Astrocyte (in vitro differentiated cells and primary cell): Measurements from ENCODE around the gene ARIH2. TPM values are rescaled to one million over a fixed set of nuclear protein-coding genes. Genes with fewer than 3 reads are reported as not detected.
A peak's percentile ranks its signal among the peaks of the same experiment; 100 is the strongest.

Source experiments
- DNase-seq: peaks from one replicate; pipeline ENCODE4 v3.0.0-alpha.2; 2010; ENCODE audit warnings: low read depth
- FAIRE-seq: peaks from 2 replicates; lab custom pipeline; 2011; peaks lifted over from hg19 to GRCh38; lab: Jason Lieb, UNC
- H2AFZ ChIP-seq: 2 replicates; pipeline ENCODE4 v1.6.0; 2012; ENCODE audit warnings: low read depth, low read length, inconsistent platforms
- H3K27ac ChIP-seq: 2 replicates; pipeline ENCODE4 v1.5.1; 2011; ENCODE audit warnings: low read depth, low read length, inconsistent platforms
- H3K27me3 ChIP-seq: 2 replicates; pipeline ENCODE4 v1.6.0; 2011; ENCODE audit warnings: low read length, inconsistent platforms; ENCODE audit not compliant: insufficient read depth
- H3K36me3 ChIP-seq: 2 replicates; pipeline ENCODE4 v1.5.1; 2011; ENCODE audit warnings: low read length, inconsistent platforms; ENCODE audit not compliant: insufficient read depth
- H3K4me1 ChIP-seq: 2 replicates; pipeline ENCODE4 v1.5.1; 2011; ENCODE audit warnings: low read length, inconsistent platforms; ENCODE audit not compliant: insufficient read depth
- H3K4me2 ChIP-seq: 2 replicates; pipeline ENCODE4 v1.6.0; 2012; ENCODE audit warnings: low read length, inconsistent platforms
- H3K4me3 ChIP-seq: 2 replicates; pipeline ENCODE4 v1.5.1; 2011; ENCODE audit warnings: low read depth, mild to moderate bottlenecking, low read length, inconsistent platforms; ENCODE audit not compliant: insufficient read depth
- H3K79me2 ChIP-seq: 2 replicates; pipeline ENCODE4 v1.6.0; 2012; ENCODE audit warnings: mild to moderate bottlenecking, low read length, inconsistent platforms; ENCODE audit not compliant: insufficient read depth
- H3K9ac ChIP-seq: 2 replicates; pipeline ENCODE4 v1.6.0; 2012; ENCODE audit warnings: mild to moderate bottlenecking, low read length, inconsistent platforms
- H3K9me3 ChIP-seq: 2 replicates; pipeline ENCODE4 v1.5.1; 2012; ENCODE audit warnings: low read depth, mild to moderate bottlenecking, low read length, inconsistent platforms; ENCODE audit not compliant: insufficient read depth
- H4K20me1 ChIP-seq: 2 replicates; pipeline ENCODE4 v1.6.0; 2012; ENCODE audit warnings: low read length, inconsistent platforms; ENCODE audit not compliant: insufficient read depth
- H3K27ac Mint-ChIP-seq: one replicate; pipeline ENCODE4 v1.8.0; 2021; ENCODE audit warnings: mild to moderate bottlenecking, mixed read lengths; ENCODE audit not compliant: unreplicated experiment
- H3K27me3 Mint-ChIP-seq: one replicate; pipeline ENCODE4 v1.8.0; 2021; ENCODE audit warnings: low read depth, mixed read lengths; ENCODE audit not compliant: unreplicated experiment
- H3K36me3 Mint-ChIP-seq: one replicate; pipeline ENCODE4 v1.8.0; 2021; ENCODE audit warnings: low read depth, mixed read lengths; ENCODE audit not compliant: unreplicated experiment
- H3K4me1 Mint-ChIP-seq: one replicate; pipeline ENCODE4 v1.8.0; 2021; ENCODE audit warnings: low read depth, mixed read lengths; ENCODE audit not compliant: unreplicated experiment
- H3K4me3 Mint-ChIP-seq: one replicate; pipeline ENCODE4 v1.8.0; 2021; ENCODE audit warnings: mild to moderate bottlenecking, moderate library complexity, mixed read lengths; ENCODE audit not compliant: unreplicated experiment
- H3K9me3 Mint-ChIP-seq: one replicate; pipeline ENCODE4 v1.8.0; 2021; ENCODE audit warnings: mild to moderate bottlenecking, mixed read lengths; ENCODE audit not compliant: unreplicated experiment
- EZH2 ChIP-seq: IDR thresholded peaks from 2 replicates; pipeline ENCODE4 v1.6.1; 2012; ENCODE audit warnings: mild to moderate bottlenecking, low read length, inconsistent platforms; ENCODE audit not compliant: insufficient read depth
- total RNA-seq: library from RNA; stranded (reverse); gene quantifications from 2 replicates; pipeline ENCODE4 v1.2.1, GENCODE V29; 2021
- TF ChIP-seq, protein P1 (sequence below): IDR thresholded peaks from 2 replicates; pipeline ENCODE4 v1.5.1; 2011; ENCODE audit warnings: low read depth, mild to moderate bottlenecking, inconsistent platforms, low read length, moderate library complexity; ENCODE audit not compliant: insufficient read depth

ARIH2 gene
- total RNA-seq, 1 donor from 2014 or later, result 94.6 TPM

- no peak for TF ChIP-seq EZH2
- TF ChIP-seq, protein P1, sequence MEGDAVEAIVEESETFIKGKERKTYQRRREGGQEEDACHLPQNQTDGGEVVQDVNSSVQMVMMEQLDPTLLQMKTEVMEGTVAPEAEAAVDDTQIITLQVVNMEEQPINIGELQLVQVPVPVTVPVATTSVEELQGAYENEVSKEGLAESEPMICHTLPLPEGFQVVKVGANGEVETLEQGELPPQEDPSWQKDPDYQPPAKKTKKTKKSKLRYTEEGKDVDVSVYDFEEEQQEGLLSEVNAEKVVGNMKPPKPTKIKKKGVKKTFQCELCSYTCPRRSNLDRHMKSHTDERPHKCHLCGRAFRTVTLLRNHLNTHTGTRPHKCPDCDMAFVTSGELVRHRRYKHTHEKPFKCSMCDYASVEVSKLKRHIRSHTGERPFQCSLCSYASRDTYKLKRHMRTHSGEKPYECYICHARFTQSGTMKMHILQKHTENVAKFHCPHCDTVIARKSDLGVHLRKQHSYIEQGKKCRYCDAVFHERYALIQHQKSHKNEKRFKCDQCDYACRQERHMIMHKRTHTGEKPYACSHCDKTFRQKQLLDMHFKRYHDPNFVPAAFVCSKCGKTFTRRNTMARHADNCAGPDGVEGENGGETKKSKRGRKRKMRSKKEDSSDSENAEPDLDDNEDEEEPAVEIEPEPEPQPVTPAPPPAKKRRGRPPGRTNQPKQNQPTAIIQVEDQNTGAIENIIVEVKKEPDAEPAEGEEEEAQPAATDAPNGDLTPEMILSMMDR, result no peak
- no peak overlapping the region for H3K4me3 ChIP-seq
- DNase-seq, result no peak
- no peak overlapping the region for H2AFZ ChIP-seq
- no peaks in the 10 kb centered on the region for H3K79me2 ChIP-seq
- no peak overlapping the region for H3K4me2 ChIP-seq
- Mint-ChIP-seq H3K27me3 (no peaks in the 10 kb centered on the region), H3K36me3 (peaks cover 5% of the 10 kb centered on the region), H3K4me3 (no peak overlapping the region), H3K9me3 (no peaks in the 10 kb centered on the region), H3K4me1 (peaks cover 9% of the 10 kb centered on the region), H3K27ac (no peak overlapping the region)
- peaks cover 18% of the 10 kb centered on the region for H4K20me1 ChIP-seq
- peaks cover 46% of the 10 kb centered on the region for H3K36me3 ChIP-seq
- no peak for FAIRE-seq
- no peak overlapping the region for H3K27ac ChIP-seq
- H3K4me1 ChIP-seq, result no peaks in the 10 kb centered on the region
- no peaks in the 10 kb centered on the region for H3K9me3 ChIP-seq
- H3K9ac ChIP-seq, result no peak overlapping the region
- H3K27me3 ChIP-seq, result no peaks in the 10 kb centered on the region
Measured at GRCh38 chr3:48966876-48967361, 48.3 kb downstream of the ARIH2 start.

GRCh38 chr3:48970586-48970985 lies 51.9 kb downstream of the ARIH2 start:
- no peak overlapping the region for H3K4me3 ChIP-seq
- no peaks in the 10 kb centered on the region for H3K9me3 ChIP-seq
- peaks cover 18% of the 10 kb centered on the region for H4K20me1 ChIP-seq
- Mint-ChIP-seq H3K4me1 (peaks cover 9% of the 10 kb centered on the region), H3K9me3 (no peaks in the 10 kb centered on the region), H3K27me3 (no peaks in the 10 kb centered on the region), H3K27ac (peak overlapping the region; percentile 34), H3K36me3 (peaks cover 8% of the 10 kb centered on the region), H3K4me3 (no peak overlapping the region)
- FAIRE-seq (no peak), DNase-seq (no peak)
- H3K79me2 ChIP-seq, result no peaks in the 10 kb centered on the region
- no peaks in the 10 kb centered on the region for H3K4me1 ChIP-seq
- no peak overlapping the region for H3K9ac ChIP-seq
- H2AFZ ChIP-seq, result no peak overlapping the region
- no peak overlapping the region for H3K4me2 ChIP-seq
- H3K27me3 ChIP-seq, result no peaks in the 10 kb centered on the region
- H3K27ac ChIP-seq, result no peak overlapping the region
- peaks cover 59% of the 10 kb centered on the region for H3K36me3 ChIP-seq
- TF ChIP-seq, protein P1, result no peak
- TF ChIP-seq EZH2, result no peak

DNA sequence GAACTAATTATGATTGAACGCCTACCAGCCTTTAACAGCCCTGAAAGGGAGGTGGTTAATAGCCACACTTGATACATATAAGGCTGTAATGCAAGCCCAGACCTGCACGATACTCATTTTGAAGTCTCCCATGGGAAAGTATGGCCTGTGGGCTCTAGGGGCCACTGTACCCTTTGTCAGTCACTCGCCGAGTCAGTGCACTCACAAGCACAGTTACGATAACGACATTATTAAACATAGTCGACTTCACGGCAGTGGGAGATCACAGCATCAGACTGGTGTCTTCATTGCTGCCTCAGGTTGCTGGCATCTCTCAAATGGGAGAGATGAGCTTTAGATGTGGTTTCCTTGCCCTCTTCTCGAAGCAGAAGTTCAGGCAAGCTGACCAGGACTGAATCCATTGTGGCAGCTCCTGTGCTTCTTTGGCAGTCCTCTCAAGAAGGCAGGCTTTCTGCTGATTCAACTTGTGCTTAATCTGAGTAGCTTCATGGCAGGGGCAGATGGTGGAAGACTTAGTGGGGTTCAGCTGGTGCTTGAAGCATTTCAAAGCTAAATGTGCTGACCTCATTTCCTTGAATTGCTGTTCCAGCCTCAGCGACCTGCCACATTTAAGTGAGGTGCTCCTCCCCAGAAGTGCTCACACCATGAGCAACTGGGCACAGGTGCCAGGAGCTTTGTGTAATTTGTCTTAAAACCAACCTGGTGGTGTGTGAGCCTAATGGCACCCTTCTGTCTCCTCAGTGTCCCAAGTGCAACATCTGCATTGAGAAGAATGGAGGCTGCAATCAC lies 55.6 kb downstream of the ARIH2 start:
- FAIRE-seq (no peak), DNase-seq (no peak)
- Mint-ChIP-seq H3K36me3 (peaks cover 12% of the 10 kb centered on the region), H3K27ac (no peak overlapping the region), H3K4me1 (no peaks in the 10 kb centered on the region), H3K9me3 (no peaks in the 10 kb centered on the region), H3K4me3 (no peak overlapping the region), H3K27me3 (no peaks in the 10 kb centered on the region)
- Histone ChIP-seq H3K4me1 (no peaks in the 10 kb centered on the region), H2AFZ (no peak overlapping the region), H3K36me3 (peaks cover 56% of the 10 kb centered on the region), H4K20me1 (peaks cover 5% of the 10 kb centered on the region), H3K79me2 (no peaks in the 10 kb centered on the region), H3K27ac (no peak overlapping the region), H3K27me3 (no peaks in the 10 kb centered on the region), H3K4me3 (no peak overlapping the region), H3K9ac (no peak overlapping the region), H3K4me2 (no peak overlapping the region), H3K9me3 (no peaks in the 10 kb centered on the region)
- TF ChIP-seq EZH2, result no peak
- TF ChIP-seq, protein P1, result no peak
